ENCODE measurements around the gene ZFP2. TPM values are rescaled to one million over a fixed set of nuclear protein-coding genes. Genes with fewer than 3 reads are reported as not detected.

ZFP2 gene
- total RNA-seq = 1.6 and 1.8 TPM in 2 replicates

GRCh38 chr5:178895615-178896571, at the start of gene ZFP2:
ZFP2 (plus strand) TSS chr5:178895913; CDS start chr5:178931314, 35,401 bp downstream.

DNA sequence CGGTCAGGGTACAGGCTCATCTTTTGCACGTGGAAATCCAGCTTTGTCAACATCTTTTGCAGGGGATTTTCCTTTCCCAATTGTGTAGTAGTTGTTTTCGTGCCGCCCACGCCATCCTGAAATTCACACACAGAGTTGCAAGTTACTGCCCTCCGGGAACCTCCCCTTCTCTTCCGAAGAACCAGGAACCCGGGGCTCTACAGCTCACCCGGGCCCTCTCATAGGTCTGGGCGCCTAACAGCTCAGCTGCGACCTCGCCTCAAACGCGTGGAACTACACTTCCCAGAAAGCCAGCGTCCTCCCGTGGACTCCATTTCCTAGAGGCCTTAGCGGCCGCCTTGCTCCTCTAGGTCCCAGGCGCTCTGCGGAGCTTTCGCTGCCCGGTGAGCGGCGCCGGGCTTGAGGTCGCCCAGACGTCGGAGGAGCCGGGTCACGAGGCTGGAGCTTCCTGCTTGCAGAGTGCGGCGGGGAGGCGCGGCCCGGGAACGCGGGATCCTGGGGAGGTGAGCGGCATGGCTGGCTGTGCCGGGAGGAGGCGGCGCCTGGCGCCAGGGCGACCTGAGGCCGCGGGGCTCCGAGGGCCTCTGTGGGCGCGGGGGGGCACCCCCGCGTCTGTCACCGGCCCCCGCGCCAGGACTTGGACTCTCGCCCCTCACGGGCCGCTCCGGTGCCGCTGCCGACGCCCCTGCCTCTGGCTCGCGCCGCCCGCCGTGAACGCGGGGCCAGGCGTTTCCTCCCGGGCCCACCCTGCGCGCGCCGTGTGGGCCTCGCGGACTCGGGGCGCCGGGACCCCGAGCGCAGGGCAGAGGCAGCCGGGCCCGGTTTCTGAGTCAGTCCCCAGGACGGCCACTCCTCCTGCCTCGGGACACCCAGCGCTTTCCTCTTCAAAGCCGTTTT, 35.8 kb upstream of the ZFP2 start, which contains the start of gene ZNF354B:
TSS of gene ZNF354B (plus strand) at position 329 of the 897 bp plus-strand sequence. CDS start 1,095 bp downstream, outside the sequence.

GRCh38 chr5:178940569-178941360, 45.1 kb downstream of the ZFP2 start, which contains the start of gene ZNF454:
ZNF454 (plus strand) TSS chr5:178941198; CDS start chr5:178942792, 1,594 bp downstream.

Other genes starting within 250 kb of the ZFP2 start
- gene ZNF354A, start 165.3 kb upstream of the ZFP2 start, total RNA-seq = 5.2 and 7.3 TPM in 2 replicates
- gene ZNF354B, start 36.0 kb upstream of the ZFP2 start, total RNA-seq = 8.4 and 8.9 TPM in 2 replicates
- 1.6 and 2.5 TPM in 2 replicates for gene ZNF454, start 45.3 kb downstream of the ZFP2 start, total RNA-seq
- not detected in 2 replicates for gene GRM6, start 99.4 kb downstream of the ZFP2 start, total RNA-seq
- 4.9 and 5.6 TPM in 2 replicates for gene ZNF879, start 127.9 kb downstream of the ZFP2 start, total RNA-seq
- gene ZNF354C, start 164.5 kb downstream of the ZFP2 start, total RNA-seq = 7.9 and 10.3 TPM in 2 replicates